Measurements from ENCODE around the gene TRIM41. TPM values are rescaled to one million over a fixed set of nuclear protein-coding genes. Genes with fewer than 3 reads are reported as not detected.

The TRIM41 gene
- total and polyA plus RNA-seq, 9 of the 15 experiments (the other 6 are each of a cell fraction or from before 2014, with no cell fraction given) = 1.8 to 47.6 (median 20.9) TPM

DNA sequence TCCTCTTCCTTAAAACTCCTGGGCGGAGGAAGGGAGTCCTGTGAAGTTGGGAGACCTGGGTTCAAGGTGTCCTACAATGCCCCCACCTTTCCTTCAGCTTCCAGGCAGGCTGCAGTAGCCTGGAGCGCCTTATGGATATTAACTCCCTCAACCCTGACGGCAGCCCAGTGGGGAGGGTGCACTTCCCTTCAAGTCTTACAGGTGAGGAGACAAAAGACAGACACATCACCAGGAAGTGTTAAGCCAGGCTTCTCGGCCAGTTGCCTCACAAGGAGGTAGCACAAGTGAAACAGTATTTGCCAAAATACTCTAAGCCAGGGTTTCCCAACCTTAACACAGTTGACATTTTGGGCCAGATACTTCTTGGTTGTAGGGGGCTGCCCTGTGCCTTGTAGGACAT, 22.3 kb upstream of the TRIM41 start:
- Histone ChIP-seq H3K27ac (ENCODE audit: extremely low read depth, low read depth, low read length) (no peak overlapping the region), H3K4me1 (replicated peaks in 1 of 2; ENCODE audit: control insufficient read depth in 2 of 2, insufficient read depth in 2 of 2, low read length in 2 of 2) (peaks cover 20 to 47% of the 10 kb centered on the region in 2 experiments; a peak in 4 of 5 replicates), H3K9ac (ENCODE audit: insufficient read depth in 1 of 2, low read depth in 2 of 2, low read length in 2 of 2) (no peak overlapping the region), H3K27me3 (ENCODE audit: control insufficient read depth in 2 of 2, insufficient read depth in 2 of 2, low read length in 2 of 2) (no peaks in the 10 kb centered on the region), H3K36me3 (ENCODE audit: control insufficient read depth, insufficient read depth, low read length) (no peaks in the 10 kb centered on the region), H3K9me3 (replicated peaks; ENCODE audit: control insufficient read depth, insufficient read depth, low read depth, low read length) (no peaks in the 10 kb centered on the region), H3K4me3 (no peak overlapping the region), H3K4me2 (ENCODE audit: insufficient read depth, low read length) (no peak overlapping the region), H4K20me1 (replicated peaks; ENCODE audit: control insufficient read depth, insufficient read depth, low read length) (no peaks in the 10 kb centered on the region), H2AFZ (ENCODE audit: low read depth, low read length) (no peak overlapping the region), H3K79me2 (ENCODE audit: control insufficient read depth, insufficient read depth, low read length) (no peaks in the 10 kb centered on the region), H3K9me1 (ENCODE audit: control insufficient read depth, insufficient read depth, low read length) (no peaks in the 10 kb centered on the region)
- POLR2A ChIA-PET = interaction anchor here (0.7 to 5.0 kb wide), 3 partner anchors 9 to 83 kb away, joined by 3 to 69 read pairs (median 4); no protein-coding TSS in a partner anchor
- CTCF ChIA-PET (ENCODE audit: low intra/inter-chr PET ratio) = no interaction called here
- FAIRE-seq = no peak
- 63% methylated on average over 4 of the region's 4 CpGs for WGBS (ENCODE audit: insufficient coverage, low coverage, missing lambda C conversion rate)
- in situ Hi-C loops (cut with MboI) (no loop called here), intact Hi-C loops (cut with micrococcal nuclease) (no loop called here)
- no peak for ATAC-seq
- no peak for DNase-seq (ENCODE audit: extremely low read depth in 1 of 4, low spot score in 3 of 4)
- no TSS peak for BruUV-seq (replicated peaks)
- TF ChIP-seq KLF1 (tag; IDR thresholded peaks at IDR 0.05) (0 out of 2 replicates have a peak, but pooled peaks have one; percentile 10), ZNF23 (CRISPR knock-in tag; IDR thresholded peaks at IDR 0.05) (no peak), XRCC4 (IDR thresholded peaks at IDR 0.05; ENCODE audit: extremely low read depth, insufficient read depth, insufficient read length) (no peak)

DNA sequence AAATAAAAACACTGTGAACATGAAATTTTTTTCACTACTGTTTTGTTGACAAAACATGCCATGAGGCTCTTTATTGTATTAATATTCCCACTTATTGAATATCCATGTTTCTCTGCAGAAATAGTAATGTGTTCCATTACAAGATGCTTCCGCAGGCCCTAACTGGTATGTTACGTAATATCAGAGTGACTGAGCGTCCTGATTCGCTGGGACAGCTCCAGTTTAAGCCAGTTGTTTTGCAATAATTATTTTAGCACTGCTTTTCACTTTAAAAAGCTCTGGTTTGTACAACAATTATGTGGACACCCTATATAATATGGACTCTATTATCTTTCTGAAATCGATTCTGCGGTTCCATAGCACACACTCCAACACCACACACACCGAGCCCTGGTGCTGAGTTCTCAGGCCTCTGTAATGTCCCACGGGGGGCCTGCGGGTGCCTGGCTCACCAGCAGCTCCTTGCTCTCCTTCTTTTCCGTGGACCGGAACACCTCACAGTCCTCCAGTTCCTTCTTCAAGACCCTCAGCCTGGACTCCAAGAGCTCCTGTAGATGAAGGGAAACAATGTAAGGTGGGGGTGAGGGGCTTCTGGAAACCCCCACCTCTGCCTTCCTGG, 19.9 kb upstream of the TRIM41 start:
- ATAC-seq (no peak), DNase-seq (ENCODE audit: extremely low read depth in 1 of 4, low spot score in 3 of 4) (no peak), FAIRE-seq (no peak)
- Histone ChIP-seq H3K27me3 (ENCODE audit: control insufficient read depth in 2 of 2, insufficient read depth in 2 of 2, low read length in 2 of 2) (no peaks in the 10 kb centered on the region), H3K9ac (ENCODE audit: insufficient read depth in 1 of 2, low read depth in 2 of 2, low read length in 2 of 2) (peak overlapping the region; percentile 30 to 93; a peak in 2 of 4 replicates), H3K4me1 (replicated peaks in 1 of 2; ENCODE audit: control insufficient read depth in 2 of 2, insufficient read depth in 2 of 2, low read length in 2 of 2) (peaks cover 28 to 49% of the 10 kb centered on the region in 2 experiments; a peak in 4 of 5 replicates), H3K36me3 (ENCODE audit: control insufficient read depth, insufficient read depth, low read length) (no peaks in the 10 kb centered on the region), H3K9me3 (replicated peaks; ENCODE audit: control insufficient read depth, insufficient read depth, low read depth, low read length) (no peaks in the 10 kb centered on the region), H3K4me2 (ENCODE audit: insufficient read depth, low read length) (no peak overlapping the region; the same call in 1 of the 2 replicates), H3K79me2 (ENCODE audit: control insufficient read depth, insufficient read depth, low read length) (no peaks in the 10 kb centered on the region), H4K20me1 (replicated peaks; ENCODE audit: control insufficient read depth, insufficient read depth, low read length) (no peaks in the 10 kb centered on the region), H3K9me1 (ENCODE audit: control insufficient read depth, insufficient read depth, low read length) (no peaks in the 10 kb centered on the region), H3K27ac (ENCODE audit: extremely low read depth, low read depth, low read length) (no peak overlapping the region), H2AFZ (ENCODE audit: low read depth, low read length) (peak overlapping the region; percentile 91), H3K4me3 (no peak overlapping the region)
- intact Hi-C loops (cut with micrococcal nuclease) = no loop called here
- in situ Hi-C loops (cut with MboI) = no loop called here
- BruUV-seq (replicated peaks) = TSS peak; percentile 53
- ChIA-PET CTCF (ENCODE audit: low intra/inter-chr PET ratio) (no interaction called here), POLR2A (interaction anchor here (5.0 kb wide), 1 partner anchor 12 kb away, joined by 69 read pairs; no protein-coding TSS in a partner anchor)
- 74% methylated on average over 11 of the region's 11 CpGs for WGBS (ENCODE audit: insufficient coverage, low coverage, missing lambda C conversion rate)
- TF ChIP-seq REST (IDR thresholded peaks at IDR 0.05; ENCODE audit: borderline replicate concordance) (peak; percentile 49; the same call in 1 of the 2 replicates), REST (CRISPR knock-in tag; IDR thresholded peaks at IDR 0.05; ENCODE audit: low read depth) (no peak), CEBPG (CRISPR knock-in tag; IDR thresholded peaks at IDR 0.05) (peak; percentile 73), CEBPG (tag; conservative IDR thresholded peaks at IDR 0.05 in 1 of 2, IDR thresholded peaks at IDR 0.05 in 1 of 2) (peak; percentile 83 to 90), CEBPB (tag; IDR thresholded peaks at IDR 0.05) (peak; percentile 98)

Measured in K562 (cell line).